Measurements from ENCODE around the gene PALD1.

The PALD1 gene

GRCh38 chr10:70552586-70552985 lies 74.0 kb downstream of the PALD1 start:
- no peak for DNase-seq

GRCh38 chr10:70555371-70555770 lies 76.8 kb downstream of the PALD1 start:
- no peak for DNase-seq

- DNase-seq, result no peak
Measured at GRCh38 chr10:70557086-70557845, 78.7 kb downstream of the PALD1 start.

- DNase-seq, result no peak
Measured at GRCh38 chr10:70557876-70558275, 79.3 kb downstream of the PALD1 start.

GRCh38 chr10:70558295-70558694 lies 79.7 kb downstream of the PALD1 start:
- no peak for DNase-seq

- DNase-seq, result peak in 10 of 56 donors; percentile 8 to 40 (median 18)
Measured at GRCh38 chr10:70558871-70559810, 80.6 kb downstream of the PALD1 start.

- DNase-seq, result no peak
Measured at GRCh38 chr10:70559861-70560260, 81.3 kb downstream of the PALD1 start.

GRCh38 chr10:70560511-70560941 lies 82.0 kb downstream of the PALD1 start:
- no peak for DNase-seq

- peak in 19 of 56 donors; percentile 5 to 70 (median 38) for DNase-seq
Measured at GRCh38 chr10:70561070-70561469, 82.5 kb downstream of the PALD1 start.

GRCh38 chr10:70561558-70561957 lies 83.0 kb downstream of the PALD1 start:
- no peak for DNase-seq

GRCh38 chr10:70562036-70562755 lies 83.6 kb downstream of the PALD1 start:
- no peak for DNase-seq

GRCh38 chr10:70563230-70563629 lies 84.7 kb downstream of the PALD1 start:
- DNase-seq, result no peak

GRCh38 chr10:70564113-70564725 lies 85.7 kb downstream of the PALD1 start:
- no peak for DNase-seq

- DNase-seq, result no peak
Measured at GRCh38 chr10:70564901-70565351, 86.4 kb downstream of the PALD1 start.

- DNase-seq, result no peak
Measured at GRCh38 chr10:70565556-70566514, 87.3 kb downstream of the PALD1 start.

- no peak for DNase-seq
Measured at GRCh38 chr10:70566515-70567290, 88.1 kb downstream of the PALD1 start.

- no peak for DNase-seq
Measured at GRCh38 chr10:70567603-70568002, 89.0 kb downstream of the PALD1 start.

GRCh38 chr10:70568113-70568512 lies 89.5 kb downstream of the PALD1 start:
- no peak for DNase-seq

Data from amygdala (tissue), 56 donors.